ENCODE results near the gene OLR1.
"Not testable (repeated sequence)": the region's sequence is repeated elsewhere in the genome, so short reads cannot be mapped to it uniquely, and the experiment has no call there.

OLR1 gene

DNA sequence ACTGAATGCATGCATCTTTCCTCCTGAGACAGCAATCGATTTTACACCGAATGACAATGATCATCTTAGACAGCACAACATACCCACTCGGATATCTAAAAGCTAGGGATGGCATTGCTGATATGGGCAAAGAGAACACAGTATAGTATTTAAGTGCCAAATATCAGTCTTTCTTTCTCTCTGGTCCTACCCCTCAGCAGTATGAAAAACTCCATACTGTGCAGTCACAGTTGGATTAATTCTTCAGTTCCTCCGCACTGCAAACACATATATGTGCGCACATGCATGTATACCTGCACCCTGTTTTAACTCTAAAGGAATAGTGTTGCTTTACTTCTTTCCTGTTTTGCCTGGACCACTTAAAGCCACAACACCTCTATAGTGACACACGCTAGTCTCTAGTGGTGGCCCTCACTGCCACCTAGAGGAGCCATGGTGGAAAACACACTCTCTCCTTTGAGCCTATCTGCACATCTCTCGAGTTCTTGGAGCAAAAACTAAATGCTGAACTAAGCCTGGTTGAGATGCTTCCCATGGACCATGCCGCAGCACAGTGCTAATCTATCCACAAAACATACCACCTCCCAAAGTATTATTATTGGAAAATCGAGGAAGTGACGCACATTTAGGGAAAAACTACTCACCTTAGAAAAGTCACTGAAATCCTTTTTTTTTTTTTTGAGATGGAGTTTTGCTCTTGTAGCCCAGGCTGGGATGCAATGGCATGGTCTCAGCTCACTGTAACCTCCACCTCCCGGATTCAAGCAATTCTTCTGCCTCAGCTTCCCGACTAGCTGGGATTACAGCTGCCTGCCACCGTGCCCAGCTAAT is 18.8 kb upstream of the OLR1 start:
- DNase-seq, result no peak

- DNase-seq, result no peak
Measured at GRCh38 chr12:10189653-10190052, 17.7 kb upstream of the OLR1 start.

- not testable (repeated sequence) for DNase-seq
Measured at GRCh38 chr12:10186958-10187357, 15.0 kb upstream of the OLR1 start.

DNA sequence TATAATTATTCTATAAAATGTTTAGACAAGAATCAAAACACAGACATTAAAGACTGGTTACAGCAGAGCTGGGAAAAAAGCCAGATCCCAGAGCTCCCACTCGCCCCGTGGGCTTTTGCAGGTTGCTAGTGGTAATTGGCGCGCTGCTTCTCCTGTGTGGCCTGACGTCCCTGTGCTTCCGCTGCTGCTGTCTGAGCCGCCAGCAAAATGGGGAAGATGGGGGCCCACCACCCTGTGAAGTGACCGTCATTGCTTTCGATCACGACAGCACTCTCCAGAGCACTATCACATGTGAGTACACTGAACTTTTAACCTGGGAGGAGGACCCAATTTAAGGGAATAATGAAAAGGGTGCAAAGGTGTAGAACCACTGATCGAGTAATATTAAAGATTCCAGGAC is 14.4 kb upstream of the OLR1 start:
- no peak for DNase-seq

DNA sequence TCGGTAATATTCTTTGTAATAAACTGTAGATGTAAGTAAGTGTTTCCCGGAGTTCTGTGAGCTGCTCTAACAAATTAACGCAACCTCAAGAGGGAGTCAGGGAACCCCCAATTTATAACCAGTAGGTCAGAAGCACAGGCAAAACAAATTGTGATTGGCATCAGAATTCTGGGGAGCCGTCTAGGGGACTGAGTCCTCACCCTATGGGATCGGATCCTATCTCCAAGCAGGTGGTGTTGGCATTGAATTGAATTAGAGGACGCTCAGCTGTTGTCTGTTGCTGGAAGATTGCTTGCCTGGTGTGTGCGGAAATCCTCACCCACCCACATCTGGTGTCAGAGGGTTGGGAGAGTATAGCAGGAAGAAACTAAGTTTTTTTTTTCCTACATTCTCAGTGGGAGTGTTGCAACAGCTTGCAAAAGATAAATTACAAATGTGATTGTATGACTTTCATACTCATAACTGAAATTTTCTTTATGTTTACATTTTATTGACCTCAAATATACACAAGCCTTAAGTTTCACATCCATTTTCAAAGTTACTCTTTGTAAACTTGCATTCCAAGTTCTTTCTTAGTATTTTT is 12.4 kb upstream of the OLR1 start:
- DNase-seq, result no peak

- DNase-seq, result no peak
Measured at GRCh38 chr12:10182354-10183049, 10.6 kb upstream of the OLR1 start.

- no peak for DNase-seq
Measured at GRCh38 chr12:10179776-10180181, 7.8 kb upstream of the OLR1 start.

- no peak for DNase-seq
Measured at GRCh38 chr12:10178821-10179220, 6.9 kb upstream of the OLR1 start, which contains the start of gene TMEM52B. TSS of gene TMEM52B (plus strand) at chr12:10179032. CDS start at chr12:10179575, 543 bp downstream.

GRCh38 chr12:10175846-10176636 is 4.1 kb upstream of the OLR1 start:
- no peak for DNase-seq

DNA sequence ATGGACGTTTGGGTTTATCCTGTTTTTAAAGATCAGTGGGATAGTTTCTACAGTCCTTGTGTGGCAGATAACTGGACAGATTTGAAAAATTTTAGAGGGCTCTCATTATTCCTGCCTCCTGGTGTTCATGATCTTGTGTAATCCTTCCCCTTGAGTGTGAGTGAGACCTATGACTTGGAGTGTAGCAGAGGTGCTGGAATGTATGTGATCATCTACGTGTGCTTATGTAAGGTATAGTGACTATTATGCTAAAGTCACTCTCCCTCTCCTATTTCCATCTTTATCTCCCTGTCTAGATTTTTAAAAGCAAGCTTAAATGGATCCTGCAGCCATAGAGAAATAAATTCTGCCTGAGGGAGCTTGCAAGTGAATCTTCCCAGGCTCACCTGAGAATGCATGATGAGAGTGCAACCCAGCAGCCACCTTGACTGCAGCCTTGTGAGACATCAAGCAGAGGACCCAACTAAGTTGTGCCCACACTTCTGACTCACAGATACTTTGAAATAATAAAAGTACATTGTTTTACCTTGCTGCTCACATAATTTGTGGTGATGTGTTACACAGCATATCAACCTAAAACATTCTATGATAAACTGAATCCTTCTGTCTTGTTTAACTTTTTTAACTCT is 3.2 kb upstream of the OLR1 start:
- DNase-seq, result no peak

DNA sequence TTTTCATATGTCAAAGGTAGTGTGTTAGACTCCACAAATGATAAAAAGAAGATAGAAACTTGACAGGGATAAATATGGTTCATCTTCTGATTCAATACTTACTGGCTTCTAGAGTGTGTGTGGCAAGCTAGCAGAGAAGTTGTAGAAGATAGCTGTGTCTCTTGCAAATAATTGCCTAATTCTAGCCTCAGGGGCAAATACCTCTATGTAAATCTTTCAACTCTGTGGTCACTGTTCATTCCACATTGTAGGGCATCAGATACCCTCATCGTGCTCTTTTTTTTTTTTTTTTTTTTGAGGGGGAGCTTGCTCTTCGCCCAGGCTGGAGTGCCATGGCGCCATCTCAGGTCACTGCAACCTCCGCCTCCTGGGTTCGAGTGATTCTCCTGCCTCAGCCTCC is 1.7 kb downstream of the OLR1 start:
- DNase-seq, result no peak

- DNase-seq, result no peak
Measured at GRCh38 chr12:10169104-10169503, 2.8 kb downstream of the OLR1 start.

DNA sequence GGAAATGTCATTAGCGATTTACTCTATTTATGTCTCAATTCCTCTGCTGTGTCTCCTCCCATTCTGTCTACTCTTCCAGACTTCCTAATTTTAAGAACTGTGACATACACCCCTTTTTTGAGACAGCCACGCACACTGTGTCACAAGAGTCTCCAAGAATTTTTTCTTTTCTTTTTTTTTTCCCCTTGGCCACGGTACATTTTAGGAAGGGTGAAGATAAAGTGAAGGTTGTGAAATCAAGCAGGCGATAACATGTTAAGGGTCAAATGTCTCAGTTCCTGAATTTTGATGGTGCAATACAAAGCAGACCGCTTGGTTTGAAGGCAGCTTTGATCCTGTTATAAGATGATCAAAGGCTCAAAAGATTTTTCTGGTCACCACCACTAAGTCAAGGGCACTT is 4.3 kb downstream of the OLR1 start:
- DNase-seq, result no peak

DNA sequence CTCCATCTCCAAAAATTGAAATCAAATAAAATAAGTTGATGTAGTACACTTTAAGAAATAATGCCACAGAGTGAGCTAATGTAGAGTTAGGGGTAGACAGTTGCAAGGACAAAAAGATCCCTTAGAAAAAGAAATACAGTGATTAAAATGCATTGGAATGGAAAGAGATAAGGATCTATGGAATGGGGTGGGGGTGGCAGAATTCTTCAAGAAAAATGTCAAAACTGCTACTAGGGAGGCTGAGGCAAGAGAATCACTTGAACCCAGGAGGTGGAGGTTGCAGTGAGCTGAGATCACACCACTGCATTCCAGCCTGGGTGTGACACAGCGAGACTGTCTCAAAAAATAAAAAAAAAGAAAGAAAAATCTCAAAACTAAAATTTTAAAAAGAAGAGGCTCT is 6.5 kb downstream of the OLR1 start:
- no peak for DNase-seq

GRCh38 chr12:10163084-10163483 is 8.8 kb downstream of the OLR1 start:
- no peak for DNase-seq

DNA sequence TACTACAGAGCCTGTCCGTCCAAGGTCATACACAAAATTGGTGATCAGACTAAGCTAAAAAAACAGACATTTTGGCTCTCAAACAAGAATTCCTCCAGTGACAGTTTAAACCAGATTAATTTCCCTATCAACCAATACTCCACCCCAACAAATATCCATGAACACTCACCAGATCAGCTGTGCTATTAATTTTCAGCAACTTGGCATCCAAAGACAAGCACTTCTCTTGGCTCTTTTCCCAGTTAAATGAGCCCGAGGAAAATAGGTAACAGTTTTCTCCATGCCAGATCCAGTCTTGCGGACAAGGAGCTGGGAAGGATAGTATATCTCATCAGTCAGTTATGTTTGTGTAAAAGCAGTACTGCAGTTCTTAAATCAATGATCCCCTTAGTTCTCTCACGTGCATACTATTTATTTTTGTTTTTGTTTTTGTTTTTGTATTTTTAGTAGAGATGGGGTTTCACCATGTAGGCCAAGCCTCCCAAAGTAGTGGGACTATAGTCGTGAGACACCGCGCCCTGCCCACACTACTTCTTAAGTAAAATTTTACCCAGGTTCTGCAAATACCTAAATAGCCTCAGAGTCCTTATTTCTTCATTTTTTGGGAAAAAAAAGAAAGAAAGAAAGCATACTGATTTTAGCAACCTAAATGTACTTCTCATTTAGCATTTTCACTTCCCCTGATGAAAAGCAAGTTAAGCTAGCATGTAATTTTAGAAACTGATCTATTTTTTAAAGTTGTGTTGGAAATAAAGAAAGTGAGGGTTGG is 11.1 kb downstream of the OLR1 start:
- no peak for DNase-seq

GRCh38 chr12:10159280-10159679 is 12.7 kb downstream of the OLR1 start:
- no peak for DNase-seq

DNA sequence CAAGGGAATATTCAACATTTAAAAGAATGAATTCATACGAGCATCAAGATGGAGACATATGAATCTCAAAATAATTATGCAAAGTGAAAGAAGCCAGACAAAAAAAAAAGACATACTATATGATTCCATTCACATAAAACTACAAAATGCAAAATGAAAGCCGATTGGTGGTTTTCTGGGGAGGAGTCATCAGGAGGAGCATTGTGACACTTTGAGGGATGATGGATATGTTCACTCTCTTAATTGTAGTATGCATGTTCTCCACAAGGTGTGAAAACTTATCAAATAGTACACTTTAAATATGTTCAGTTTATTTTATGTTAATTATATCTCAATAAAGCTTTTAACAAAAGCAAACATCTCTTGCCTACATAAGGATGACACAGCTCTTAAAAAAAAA is 13.5 kb downstream of the OLR1 start:
- DNase-seq, result no peak

- no peak for DNase-seq
Measured at GRCh38 chr12:10155966-10156365, 16.0 kb downstream of the OLR1 start.

DNA sequence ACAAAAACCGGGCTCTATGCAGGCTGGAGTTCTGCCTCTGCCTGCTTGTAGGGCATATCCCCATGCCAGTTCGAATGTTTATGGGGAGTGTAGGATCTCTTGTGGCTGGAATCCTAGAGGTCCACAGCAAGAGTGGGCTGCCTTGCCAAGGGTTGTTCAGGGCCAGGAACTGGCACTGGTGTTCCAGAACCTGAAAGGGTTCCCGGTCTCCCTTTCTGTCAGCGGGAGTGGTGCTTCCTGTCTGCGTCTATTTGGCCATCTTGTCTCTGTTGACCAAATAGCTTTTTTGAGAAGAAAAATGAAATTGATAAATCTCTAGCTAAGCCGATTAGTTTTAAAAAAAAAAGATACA is 17.8 kb downstream of the OLR1 start:
- DNase-seq, result no peak

GRCh38 chr12:10153271-10154144 is 18.4 kb downstream of the OLR1 start:
- DNase-seq, result no peak
